Gastroesophageal sphincter (tissue), 4 donors: Measurements from ENCODE around the gene KRT35. TPM values are rescaled to one million over a fixed set of nuclear protein-coding genes. Genes with fewer than 3 reads are reported as not detected.

Experiments used
- ATAC-seq: fragments of 150-250 bp; one replicate; pipeline ENCODE4 v1.9.1; 2016; ENCODE audit warnings: mild to moderate bottlenecking, moderate library complexity
- H3K27ac ChIP-seq, 4 donors: fragments of 200-600 bp; sonication (generic) in 3 of 4; 1 replicate in 3 of 4; 2 replicates in 1 of 4; pipeline ENCODE4 v1.5.1; 2016 to 2019
- H3K27me3 ChIP-seq: fragments of 200-600 bp; sonication (generic); one replicate; pipeline ENCODE4 v1.5.1; 2019
- H3K36me3 ChIP-seq, 2 donors: fragments of 200-600 bp; sonication (generic); one replicate each; pipeline ENCODE4 v1.5.1; 2019; ENCODE audit warnings: control low read depth in 1 of 2
- H3K4me1 ChIP-seq, 3 donors: fragments of 200-600 bp; sonication (generic); 1 replicate in 2 of 3; 2 replicates in 1 of 3; pipeline ENCODE4 v1.5.1; 2016 to 2019; ENCODE audit warnings: control low read depth in 2 of 3
- H3K4me3 ChIP-seq, 2 donors: fragments of 200-600 bp; sonication (generic); one replicate each; pipeline ENCODE4 v1.5.1; 2019; ENCODE audit warnings: mild to moderate bottlenecking in 1 of 2, moderate library complexity in 1 of 2
- H3K9me3 ChIP-seq, 3 donors: fragments of 200-600 bp; sonication (generic); one replicate each; pipeline ENCODE4 v1.5.1; 2017 to 2019; ENCODE audit warnings: control low read depth in 2 of 3
- CTCF ChIP-seq, 4 experiments: fragments of 200-600 bp in 2 of 4; fragments of 450-650 bp in 2 of 4; sonication (generic) in 1 of 4; IDR thresholded peaks; one replicate each; pipeline ENCODE4 v1.5.1; 2017 to 2019; ENCODE audit warnings: antibody characterized with exemption in 4 of 4, mild to moderate bottlenecking in 2 of 4, moderate library complexity in 2 of 4
- EP300 ChIP-seq: sonication (generic); formaldehyde crosslinking; IDR thresholded peaks from one replicate; pipeline ENCODE4 v1.6.1; 2017; ENCODE audit warnings: antibody characterized with exemption, mild to moderate bottlenecking
- POLR2A ChIP-seq, 2 donors: fragments of 450-650 bp; IDR thresholded peaks; one replicate each; pipeline ENCODE4 v1.6.1; 2017; ENCODE audit warnings: antibody characterized with exemption in 2 of 2, mild to moderate bottlenecking in 2 of 2, moderate library complexity in 1 of 2
- POLR2AphosphoS5 ChIP-seq: sonication (generic); formaldehyde crosslinking; IDR thresholded peaks from one replicate; pipeline ENCODE4 v1.6.1; 2017; ENCODE audit warnings: antibody characterized with exemption
- WGBS, 2 donors: methylation state at CpG; one replicate each; pipeline ENCODE4 v1.1.5; 2018; ENCODE audit warnings: low coverage in 1 of 2; 5-methylcytosine and 5-hydroxymethylcytosine counted together
- total RNA-seq, 4 donors: library from RNA; depleted of rRNA; stranded (reverse); fragments of >200 nt; gene quantifications; one replicate each; pipeline ENCODE4 v1.1.0, GENCODE V29; 2016

The KRT35 gene
- total RNA-seq, 4 donors from 2014 or later = not detected

- H3K36me3 ChIP-seq = no peaks in the 10 kb centered on the region
- no peaks in the 10 kb centered on the region for H3K9me3 ChIP-seq
- no peaks in the 10 kb centered on the region for H3K27me3 ChIP-seq
- no peak overlapping the region for H3K27ac ChIP-seq
- H3K4me1 ChIP-seq = peaks cover 0 to 2% (median 0%) of the 10 kb centered on the region in 3 donors
- ATAC-seq = no peak
- H3K4me3 ChIP-seq = no peak overlapping the region
- 76 to 86% methylated on average over 10 to 14 of the region's 29 CpGs for WGBS, 2 donors
- no peak for TF ChIP-seq POLR2AphosphoS5
- TF ChIP-seq CTCF (IDR thresholded peaks at IDR 0.05) = peak in 1 of 4 experiments; percentile 19
Measured at GRCh38 chr17:41486809-41487530, 6.0 kb upstream of the KRT35 start.

GRCh38 chr17:41486316-41486715, 5.4 kb upstream of the KRT35 start:
- H3K4me1 ChIP-seq = no peaks in the 10 kb centered on the region
- 87 to 88% methylated on average over 3 to 10 of the region's 13 CpGs for WGBS, 2 donors
- no peak for TF ChIP-seq POLR2A (IDR thresholded peaks at IDR 0.05)
- TF ChIP-seq POLR2AphosphoS5 = no peak
- no peak for TF ChIP-seq CTCF (IDR thresholded peaks at IDR 0.05)
- TF ChIP-seq EP300 = no peak
- no peaks in the 10 kb centered on the region for H3K9me3 ChIP-seq
- no peak overlapping the region for H3K4me3 ChIP-seq
- no peaks in the 10 kb centered on the region for H3K27me3 ChIP-seq
- H3K27ac ChIP-seq = no peak overlapping the region
- H3K36me3 ChIP-seq = no peaks in the 10 kb centered on the region
- no peak for ATAC-seq

- H3K4me3 ChIP-seq = no peak overlapping the region
- no peaks in the 10 kb centered on the region for H3K36me3 ChIP-seq
- no peak for ATAC-seq
- no peaks in the 10 kb centered on the region for H3K9me3 ChIP-seq
- TF ChIP-seq POLR2A (IDR thresholded peaks at IDR 0.05) = no peak
- TF ChIP-seq CTCF (IDR thresholded peaks at IDR 0.05) = no peak
- TF ChIP-seq POLR2AphosphoS5 = no peak
- no peak for TF ChIP-seq EP300
- no peak overlapping the region for H3K27ac ChIP-seq
- WGBS, 2 donors = 90 to 100% methylated on average over 1 to 3 of the region's 8 CpGs
- H3K27me3 ChIP-seq = no peaks in the 10 kb centered on the region
- no peaks in the 10 kb centered on the region for H3K4me1 ChIP-seq
Measured at GRCh38 chr17:41484920-41485904, 4.3 kb upstream of the KRT35 start.

GRCh38 chr17:41483991-41484826, 3.3 kb upstream of the KRT35 start:
- no peak for TF ChIP-seq POLR2A (IDR thresholded peaks at IDR 0.05)
- TF ChIP-seq EP300 = no peak
- TF ChIP-seq CTCF (IDR thresholded peaks at IDR 0.05) = no peak
- TF ChIP-seq POLR2AphosphoS5 = no peak
- WGBS, 2 donors = 75 to 81% methylated on average over 2 to 4 of the region's 7 CpGs
- Histone ChIP-seq H3K36me3 (no peaks in the 10 kb centered on the region), H3K4me1 (no peaks in the 10 kb centered on the region), H3K9me3 (no peaks in the 10 kb centered on the region), H3K27me3 (no peaks in the 10 kb centered on the region), H3K27ac (no peak overlapping the region), H3K4me3 (no peak overlapping the region)
- no peak for ATAC-seq
